C4-2B (cell line): ENCODE data around the gene PC.

ENCODE experiments used
- CTCF ChIP-seq: fragments of 450-650 bp; conservative IDR thresholded peaks from 2 replicates; pipeline ENCODE4 v1.5.1; 2017; ENCODE audit warnings: mild to moderate bottlenecking
- ZFX ChIP-seq: fragments of 450-650 bp; IDR thresholded peaks from 2 replicates; pipeline ENCODE4 v1.6.1; 2017

DNA sequence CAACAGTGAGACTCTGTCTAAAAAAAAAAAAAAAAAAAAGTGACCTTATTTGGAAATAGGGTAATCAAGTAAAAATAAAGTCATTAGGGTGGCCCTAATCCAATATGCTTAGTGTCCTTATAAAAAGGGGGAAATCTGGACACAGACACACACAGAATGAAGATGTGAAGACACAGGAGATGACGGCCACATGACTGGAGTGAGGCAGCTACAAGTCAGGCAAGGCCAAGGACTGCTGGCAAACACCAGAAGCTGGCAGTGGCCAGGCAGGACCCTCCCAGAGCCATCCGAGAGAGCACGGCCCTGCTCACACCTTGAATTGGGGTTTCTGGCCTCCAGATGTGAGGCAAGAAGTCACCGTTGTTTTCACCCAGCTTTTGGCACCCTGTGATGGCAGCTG, 72.7 kb downstream of the PC start:
- no peak for TF ChIP-seq CTCF
- no peak for TF ChIP-seq ZFX
